ENCODE data around the gene SPRR5.

DNA sequence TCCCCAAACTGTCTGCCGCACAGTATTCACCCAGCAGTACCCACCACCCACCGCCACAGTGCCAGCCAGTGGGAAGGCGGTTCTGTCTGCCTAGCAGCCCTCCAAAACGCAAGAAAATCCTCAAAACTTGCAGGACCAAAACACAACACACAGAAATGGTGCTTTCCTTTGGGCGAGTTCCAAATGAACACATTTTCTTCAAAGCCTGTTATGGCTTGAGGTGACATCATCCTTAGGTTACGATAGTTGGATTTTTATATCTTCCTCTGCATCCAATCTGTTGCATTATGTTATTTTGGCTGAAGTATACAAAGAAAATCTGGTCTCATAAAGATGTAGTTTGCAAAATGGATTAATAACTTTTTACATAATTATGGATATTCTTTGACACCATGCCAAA, 46.2 kb downstream of the SPRR5 start:
- TF ChIP-seq, protein P1, sequence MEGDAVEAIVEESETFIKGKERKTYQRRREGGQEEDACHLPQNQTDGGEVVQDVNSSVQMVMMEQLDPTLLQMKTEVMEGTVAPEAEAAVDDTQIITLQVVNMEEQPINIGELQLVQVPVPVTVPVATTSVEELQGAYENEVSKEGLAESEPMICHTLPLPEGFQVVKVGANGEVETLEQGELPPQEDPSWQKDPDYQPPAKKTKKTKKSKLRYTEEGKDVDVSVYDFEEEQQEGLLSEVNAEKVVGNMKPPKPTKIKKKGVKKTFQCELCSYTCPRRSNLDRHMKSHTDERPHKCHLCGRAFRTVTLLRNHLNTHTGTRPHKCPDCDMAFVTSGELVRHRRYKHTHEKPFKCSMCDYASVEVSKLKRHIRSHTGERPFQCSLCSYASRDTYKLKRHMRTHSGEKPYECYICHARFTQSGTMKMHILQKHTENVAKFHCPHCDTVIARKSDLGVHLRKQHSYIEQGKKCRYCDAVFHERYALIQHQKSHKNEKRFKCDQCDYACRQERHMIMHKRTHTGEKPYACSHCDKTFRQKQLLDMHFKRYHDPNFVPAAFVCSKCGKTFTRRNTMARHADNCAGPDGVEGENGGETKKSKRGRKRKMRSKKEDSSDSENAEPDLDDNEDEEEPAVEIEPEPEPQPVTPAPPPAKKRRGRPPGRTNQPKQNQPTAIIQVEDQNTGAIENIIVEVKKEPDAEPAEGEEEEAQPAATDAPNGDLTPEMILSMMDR (IDR thresholded peaks at IDR 0.05) = no peak
- TF ChIP-seq POLR2A (IDR thresholded peaks at IDR 0.05) = no peak
- TF ChIP-seq POLR2AphosphoS5 (IDR thresholded peaks at IDR 0.05) = no peak
- no peak for TF ChIP-seq EP300 (IDR thresholded peaks at IDR 0.05)
